ENCODE results near the gene CUX1. TPM values are rescaled to one million over a fixed set of nuclear protein-coding genes. Genes with fewer than 3 reads are reported as not detected.

Gene CUX1
- total RNA-seq, 3 donors from 2014 or later = 85.2 to 167 (median 120) TPM

GRCh38 chr7:101993311-101993710 lies 175.9 kb downstream of the CUX1 start:
- DNase-seq (no peak), ATAC-seq (no peak)
- no peaks in the 10 kb centered on the region for H3K36me3 ChIP-seq (ENCODE audit: low read depth)
- intact Hi-C loops (cut with DNase I, micrococcal nuclease) = no loop called here
- TF ChIP-seq, protein P1, sequence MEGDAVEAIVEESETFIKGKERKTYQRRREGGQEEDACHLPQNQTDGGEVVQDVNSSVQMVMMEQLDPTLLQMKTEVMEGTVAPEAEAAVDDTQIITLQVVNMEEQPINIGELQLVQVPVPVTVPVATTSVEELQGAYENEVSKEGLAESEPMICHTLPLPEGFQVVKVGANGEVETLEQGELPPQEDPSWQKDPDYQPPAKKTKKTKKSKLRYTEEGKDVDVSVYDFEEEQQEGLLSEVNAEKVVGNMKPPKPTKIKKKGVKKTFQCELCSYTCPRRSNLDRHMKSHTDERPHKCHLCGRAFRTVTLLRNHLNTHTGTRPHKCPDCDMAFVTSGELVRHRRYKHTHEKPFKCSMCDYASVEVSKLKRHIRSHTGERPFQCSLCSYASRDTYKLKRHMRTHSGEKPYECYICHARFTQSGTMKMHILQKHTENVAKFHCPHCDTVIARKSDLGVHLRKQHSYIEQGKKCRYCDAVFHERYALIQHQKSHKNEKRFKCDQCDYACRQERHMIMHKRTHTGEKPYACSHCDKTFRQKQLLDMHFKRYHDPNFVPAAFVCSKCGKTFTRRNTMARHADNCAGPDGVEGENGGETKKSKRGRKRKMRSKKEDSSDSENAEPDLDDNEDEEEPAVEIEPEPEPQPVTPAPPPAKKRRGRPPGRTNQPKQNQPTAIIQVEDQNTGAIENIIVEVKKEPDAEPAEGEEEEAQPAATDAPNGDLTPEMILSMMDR (IDR thresholded peaks at IDR 0.05) = no peak
- H3K9me3 ChIP-seq = no peaks in the 10 kb centered on the region
- H3K4me1 ChIP-seq (ENCODE audit: low read depth) = no peaks in the 10 kb centered on the region
- no peak overlapping the region for H3K4me3 ChIP-seq

DNA sequence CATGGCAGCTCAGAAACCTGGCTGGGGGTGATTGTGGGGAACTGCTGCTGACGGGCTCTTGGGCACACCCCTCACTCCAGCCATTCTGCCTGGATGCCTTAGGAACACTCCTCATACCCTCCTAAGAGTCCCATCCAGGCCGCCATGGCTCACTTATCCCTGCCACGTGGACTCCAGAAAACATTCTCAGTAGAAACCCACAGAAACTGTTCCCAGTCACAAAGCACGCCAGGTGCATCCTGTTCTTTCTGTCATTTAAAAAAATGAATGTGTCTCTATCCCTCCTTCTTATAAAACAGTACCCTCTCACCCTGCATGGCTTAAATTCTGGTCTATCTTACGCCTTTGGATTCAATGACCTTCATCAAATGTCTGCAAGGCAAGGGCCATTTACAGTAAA lies 177.7 kb downstream of the CUX1 start:
- no peak overlapping the region for H3K4me3 ChIP-seq
- no peak for ATAC-seq
- H3K36me3 ChIP-seq (ENCODE audit: low read depth) = no peaks in the 10 kb centered on the region
- DNase-seq = no peak
- no peaks in the 10 kb centered on the region for H3K4me1 ChIP-seq (ENCODE audit: low read depth)
- no peaks in the 10 kb centered on the region for H3K9me3 ChIP-seq
- TF ChIP-seq, protein P1 (IDR thresholded peaks at IDR 0.05) = no peak
- intact Hi-C loops (cut with DNase I, micrococcal nuclease) = no loop called here

- ATAC-seq (no peak), DNase-seq (no peak)
- Histone ChIP-seq H3K36me3 (ENCODE audit: low read depth) (no peaks in the 10 kb centered on the region), H3K9me3 (no peaks in the 10 kb centered on the region), H3K4me3 (no peak overlapping the region), H3K4me1 (ENCODE audit: low read depth) (no peaks in the 10 kb centered on the region)
- intact Hi-C loops (cut with DNase I, micrococcal nuclease) = no loop called here
- TF ChIP-seq, protein P1 (IDR thresholded peaks at IDR 0.05) = no peak
These were observed 178.8 kb downstream of the CUX1 start for GRCh38 chr7:101996131-101996691.

DNA sequence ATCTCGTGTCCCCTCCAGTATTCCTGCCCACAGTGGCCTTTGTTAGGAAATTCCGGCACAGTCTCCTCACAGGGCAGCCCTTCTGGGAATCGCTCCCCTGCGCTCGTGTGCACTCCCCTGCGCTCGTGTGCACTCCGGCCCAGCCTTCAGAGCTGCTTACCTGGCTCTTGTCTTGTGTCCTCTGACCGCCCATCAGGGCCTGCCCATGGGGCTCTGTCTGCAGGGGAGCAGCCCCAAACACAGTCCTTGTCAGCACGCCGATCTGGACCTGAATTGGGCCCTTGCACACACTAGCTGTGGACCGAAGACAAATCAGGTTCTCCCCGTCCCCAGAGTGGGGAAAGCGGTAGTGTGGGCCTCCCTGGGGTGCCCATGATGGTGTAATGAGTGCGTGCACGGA lies 179.4 kb downstream of the CUX1 start:
- H3K36me3 ChIP-seq (ENCODE audit: low read depth) = no peaks in the 10 kb centered on the region
- H3K4me3 ChIP-seq = no peak overlapping the region
- no peaks in the 10 kb centered on the region for H3K4me1 ChIP-seq (ENCODE audit: low read depth)
- TF ChIP-seq, protein P1 (IDR thresholded peaks at IDR 0.05) = no peak
- intact Hi-C loops (cut with DNase I, micrococcal nuclease) = no loop called here
- no peak for ATAC-seq
- H3K9me3 ChIP-seq = no peaks in the 10 kb centered on the region
- DNase-seq = no peak

DNA sequence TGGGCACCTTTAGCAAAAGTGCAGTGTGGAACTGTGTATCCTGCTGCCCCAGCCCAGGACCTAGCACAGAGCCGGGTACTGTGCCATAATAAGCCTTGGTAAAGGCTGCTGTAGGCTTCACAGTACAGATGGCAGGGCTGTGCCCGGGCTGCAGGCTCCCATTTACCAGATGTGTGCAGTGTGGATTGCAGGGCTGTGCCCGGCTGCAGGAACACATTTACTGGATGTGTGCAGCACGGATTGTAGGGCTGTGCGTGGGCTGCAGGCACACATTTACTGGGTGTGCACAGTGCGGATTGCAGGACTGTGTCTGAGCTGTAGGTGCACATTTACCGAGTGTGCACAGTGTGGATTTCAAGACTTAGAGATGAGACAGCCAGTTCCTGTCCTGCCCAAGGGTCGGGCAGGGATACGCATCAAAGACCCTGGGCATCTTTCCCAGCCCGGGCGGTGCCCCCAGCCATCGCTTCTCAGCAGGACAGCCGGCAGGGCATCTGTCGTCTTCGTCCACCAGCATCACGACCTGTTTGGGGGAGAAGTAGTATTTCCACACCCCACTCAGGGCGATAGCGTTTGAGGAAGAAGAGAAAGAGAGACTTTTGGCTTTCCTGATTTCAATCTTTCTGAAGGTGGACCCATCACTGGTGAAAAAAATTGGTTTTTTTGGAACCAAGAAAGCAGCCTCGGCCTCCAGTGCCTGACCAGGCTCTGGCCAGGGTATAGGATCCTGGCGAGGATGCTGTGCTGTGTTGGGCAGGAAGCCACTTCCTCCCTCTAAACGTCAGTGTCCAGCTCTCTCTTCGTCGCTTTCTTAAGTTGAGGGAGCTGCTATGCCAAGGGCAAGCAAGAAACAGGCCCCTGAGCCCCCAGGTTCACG lies 180.8 kb downstream of the CUX1 start:
- Histone ChIP-seq H3K36me3 (ENCODE audit: low read depth) (no peaks in the 10 kb centered on the region), H3K9me3 (no peaks in the 10 kb centered on the region), H3K4me1 (ENCODE audit: low read depth) (no peaks in the 10 kb centered on the region), H3K4me3 (no peak overlapping the region)
- TF ChIP-seq, protein P1 (IDR thresholded peaks at IDR 0.05) = no peak
- DNase-seq (no peak), ATAC-seq (peak; percentile 20)
- intact Hi-C loops (cut with DNase I, micrococcal nuclease) = no loop called here

Measured in mucosa of descending colon (tissue), 3 donors.